GM12878 (cell line): ENCODE measurements around the gene RIPPLY3. TPM values are rescaled to one million over a fixed set of nuclear protein-coding genes. Genes with fewer than 3 reads are reported as not detected.

Source experiments
- ATAC-seq: fragments of 200-7000 bp; cut with Tn5 transposase; 3 replicates; pipeline ENCODE4 v1.9.1; 2020; ENCODE audit warnings: mild to moderate bottlenecking, moderate library complexity
- BruUV-seq: library from RNA; stranded (reverse); fragments of 400-500 nt; replicated peaks from 2 replicates; lab custom pipeline; 2021; lab: Mats Ljungman, UMichigan
- CTCF ChIA-PET: fragments of 300-600 bp; sonication (Branson Sonifier 250); formaldehyde crosslinking; extraction: SDS; loops from one replicate; lab custom pipeline; 2021; ENCODE audit warnings: inconsistent platforms; lab: Yijun Ruan, JAX
- POLR2A ChIA-PET: fragments of 350-600 bp; formaldehyde crosslinking; extraction: SDS; loops from one replicate; lab custom pipeline; 2021; ENCODE audit warnings: inconsistent platforms; lab: Charles Lee
- RAD21 ChIA-PET: fragments of 300-600 bp; sonication (Branson Sonifier 250); formaldehyde crosslinking; loops from one replicate; lab custom pipeline; 2023; ENCODE audit warnings: antibody characterized with exemption; ENCODE audit not compliant: unreplicated experiment; lab: Charles Lee
- SMC1A ChIA-PET: fragments of 300-600 bp; sonication (Branson Sonifier 250); formaldehyde crosslinking; loops from one replicate; lab custom pipeline; 2023; ENCODE audit not compliant: unreplicated experiment, uncharacterized antibody; lab: Charles Lee
- DNase-seq: peaks from one replicate; pipeline ENCODE4 v3.0.0-alpha.2; 2011; ENCODE audit warnings: low read depth, low spot score
- FAIRE-seq: peaks from 3 replicates; lab custom pipeline; 2011; peaks lifted over from hg19 to GRCh38; lab: Jason Lieb, UNC
- H2AFZ ChIP-seq: 2 replicates; pipeline ENCODE4 v1.6.0; 2011; ENCODE audit warnings: low read depth, low read length, control low read depth; ENCODE audit not compliant: control insufficient read depth
- H3K27ac ChIP-seq: 2 replicates; pipeline ENCODE4 v1.5.1; 2011; ENCODE audit warnings: control low read depth; ENCODE audit not compliant: control insufficient read depth, insufficient read depth
- H3K27me3 ChIP-seq, 2 experiments: replicated peaks in 1 of 2; 2 replicates each; pipeline versions ENCODE4 v1.6.0 to v1.6.1; 2011; ENCODE audit warnings: low read length in 1 of 2; ENCODE audit not compliant: control insufficient read depth in 2 of 2, insufficient read depth in 2 of 2
- H3K36me3 ChIP-seq, 2 experiments: 2 replicates each; pipeline ENCODE4 v1.5.1; 2011; ENCODE audit warnings: low read length in 1 of 2; ENCODE audit not compliant: control insufficient read depth in 2 of 2, insufficient read depth in 2 of 2
- H3K4me1 ChIP-seq: 2 replicates; pipeline ENCODE4 v1.6.1; 2011; ENCODE audit warnings: mild to moderate bottlenecking, low read length, moderate library complexity, mixed read lengths; ENCODE audit not compliant: control insufficient read depth, insufficient read depth
- H3K4me2 ChIP-seq: 2 replicates; pipeline ENCODE4 v1.6.0; 2011; ENCODE audit warnings: control low read depth; ENCODE audit not compliant: control insufficient read depth, insufficient read depth
- H3K4me3 ChIP-seq: fragments of 200-600 bp; sonication (generic); 2 replicates; pipeline ENCODE4 v1.5.1; 2016
- H3K79me2 ChIP-seq: 2 replicates; pipeline ENCODE4 v1.6.0; 2011; ENCODE audit warnings: low read length; ENCODE audit not compliant: control insufficient read depth, insufficient read depth
- H3K9ac ChIP-seq: 2 replicates; pipeline ENCODE4 v1.8.0; 2011; ENCODE audit warnings: low read length, control low read depth, mixed read lengths; ENCODE audit not compliant: control insufficient read depth, insufficient read depth
- H3K9me3 ChIP-seq: replicated peaks from 3 replicates; pipeline ENCODE4 v1.5.1; 2011; ENCODE audit warnings: mild to moderate bottlenecking, low read length; ENCODE audit not compliant: control insufficient read depth, insufficient read depth
- H4K20me1 ChIP-seq: 2 replicates; pipeline ENCODE4 v1.6.0; 2011; ENCODE audit not compliant: control insufficient read depth, insufficient read depth
- BHLHE40 ChIP-seq, 2 experiments: fragments of 450-650 bp in 1 of 2; IDR thresholded peaks; 2 replicates each; pipeline ENCODE4 v1.6.1; 2011 to 2017; ENCODE audit warnings: low read depth in 2 of 2, borderline replicate concordance in 1 of 2, improper control_type of control experiment in 1 of 2, low read length in 1 of 2, mild to moderate bottlenecking in 1 of 2
- CHD1 ChIP-seq: IDR thresholded peaks from 2 replicates; pipeline ENCODE4 v1.6.1; 2012; ENCODE audit warnings: low read depth, low read length, improper control_type of control experiment
- FOS ChIP-seq: IDR thresholded peaks from 3 replicates; pipeline ENCODE4 v1.6.1; 2011; ENCODE audit warnings: borderline replicate concordance; ENCODE audit not compliant: insufficient read length; ENCODE audit errors: extremely low read depth
- IKZF1 ChIP-seq: fragments of 450-650 bp; conservative IDR thresholded peaks from 2 replicates; pipeline ENCODE4 v1.6.1; 2017; ENCODE audit warnings: antibody characterized with exemption, mild to moderate bottlenecking
- NR2F1 ChIP-seq: fragments of 450-650 bp; conservative IDR thresholded peaks from 2 replicates; pipeline ENCODE4 v1.6.1; 2017; ENCODE audit warnings: mild to moderate bottlenecking
- RAD21 ChIP-seq: IDR thresholded peaks from 2 replicates; pipeline ENCODE4 v1.6.1; 2011; ENCODE audit warnings: mild to moderate bottlenecking, low read depth, low read length, moderate library complexity; ENCODE audit not compliant: insufficient read depth
- ZZZ3 ChIP-seq: IDR thresholded peaks from 2 replicates; pipeline ENCODE4 v1.6.1; 2011; ENCODE audit warnings: low read depth; ENCODE audit not compliant: control insufficient read depth, insufficient read length
- WGBS: methylation state at CpG from one replicate; pipeline ENCODE4 v1.1.6; 2016; ENCODE audit warnings: low lambda C conversion rate; ENCODE audit not compliant: insufficient replicate concordance, insufficient coverage; ENCODE audit errors: missing lambda C conversion rate; 5-methylcytosine and 5-hydroxymethylcytosine counted together
- in situ Hi-C: fragments of 300-500 bp; cut with MboI; formaldehyde crosslinking; loops from 9 replicates; pipeline ENCODE4 v1.14.3; 2018; ENCODE audit warnings: mixed read lengths
- intact Hi-C: fragments of 100-400 bp; cut with micrococcal nuclease; formaldehyde crosslinking; loops from one replicate; pipeline ENCODE4 v1.14.2; 2022; ENCODE audit not compliant: unreplicated experiment
- polyA plus RNA-seq, 11 experiments: library from polyadenylated mRNA; depleted of rRNA in 4 of 11; unstranded in 6 of 11; stranded (reverse) in 5 of 11; fragments of >200 nt; fragmentation: Nextera tagmentation in 4 of 11; fragmentation: Illumina TruSeq in 1 of 11; extraction: Ambion mirVana in 4 of 11; extraction: Trizol in 1 of 11; gene quantifications; 1 replicate in 1 of 11; 2 replicates in 10 of 11; pipeline versions ENCODE4 v1.2.1 to v1.2.3, GENCODE V29; 2011 to 2016; ENCODE audit warnings: inconsistent platforms in 2 of 11, missing spikeins in 2 of 11, low read depth in 1 of 11
- total RNA-seq, 4 experiments: library from RNA; depleted of rRNA in 3 of 4; stranded (reverse); fragments of >200 nt in 3 of 4; fragmentation: Illumina TruSeq in 1 of 4; extraction: Trizol in 1 of 4; gene quantifications; 2 replicates each; pipeline versions ENCODE4 v1.2.1 to v1.2.3, GENCODE V29; 2013 to 2021
- TF ChIP-seq, protein P1 (sequence below): IDR thresholded peaks from 2 replicates; pipeline ENCODE4 v1.6.1; 2012; ENCODE audit warnings: low read depth, low read length, improper control_type of control experiment
- TF ChIP-seq, protein P2 (sequence below): fragments of 450-650 bp; IDR thresholded peaks from 2 replicates; pipeline ENCODE4 v1.6.1; 2014; ENCODE audit warnings: mild to moderate bottlenecking
- TF ChIP-seq, protein P3 (sequence below): fragments of 450-650 bp; IDR thresholded peaks from 2 replicates; pipeline ENCODE4 v1.6.1; 2016; ENCODE audit warnings: mild to moderate bottlenecking
- TF ChIP-seq, protein P4 (sequence below): IDR thresholded peaks from 2 replicates; pipeline ENCODE4 v1.6.1; 2011; ENCODE audit warnings: low read depth, mild to moderate bottlenecking, low read length, moderate library complexity, borderline replicate concordance; ENCODE audit errors: extremely low read depth
- TF ChIP-seq, protein P5 (sequence below): fragments of 450-650 bp; IDR thresholded peaks from 2 replicates; pipeline ENCODE4 v1.6.1; 2018; ENCODE audit warnings: mild to moderate bottlenecking, low read depth, moderate library complexity; ENCODE audit not compliant: partially characterized antibody
- TF ChIP-seq, protein P6 (sequence below): fragments of 450-650 bp; IDR thresholded peaks from 2 replicates; pipeline ENCODE4 v1.6.1; 2017; ENCODE audit warnings: borderline replicate concordance

Gene RIPPLY3
- total and polyA plus RNA-seq, 10 of the 15 experiments (the other 5 are each of a cell fraction or from before 2014, with no cell fraction given), result not detected

DNA sequence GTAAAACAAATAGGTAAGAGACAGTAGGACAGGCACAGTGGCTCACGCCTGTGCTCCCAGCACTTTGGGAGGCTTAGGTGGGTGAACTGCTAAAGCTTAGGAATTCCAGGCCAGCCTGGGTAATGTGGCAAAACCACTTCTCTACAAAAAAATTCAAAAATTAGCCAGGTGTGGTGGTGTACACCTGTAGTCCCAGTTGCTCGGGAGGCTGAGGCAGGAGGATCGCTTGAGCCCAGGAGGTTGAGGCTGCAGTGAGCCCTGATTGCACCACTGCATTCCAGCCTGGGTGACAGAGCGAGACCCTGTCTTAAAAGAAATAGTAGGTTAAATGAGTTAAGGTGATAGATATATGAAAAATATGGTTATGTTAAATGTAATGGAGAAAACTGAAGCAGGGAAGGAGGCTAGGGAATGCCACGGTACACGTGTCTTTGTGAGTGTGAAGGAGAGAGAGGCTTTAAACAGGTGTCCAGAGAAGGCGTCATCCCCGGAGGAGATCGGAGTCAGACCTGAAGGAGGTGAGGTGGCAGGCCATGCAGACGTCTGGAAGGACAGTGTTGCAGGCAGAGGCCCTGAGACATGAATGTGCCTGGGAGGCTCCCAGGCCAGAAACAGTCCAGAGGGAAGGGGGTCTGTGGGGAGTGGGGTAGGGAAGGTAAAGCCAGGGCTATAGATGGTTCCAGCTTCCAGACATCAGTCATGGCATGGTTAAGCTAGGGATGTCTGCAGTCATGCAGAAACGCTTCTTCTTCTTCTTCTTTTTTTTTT lies 7.2 kb upstream of the RIPPLY3 start:
- ChIA-PET SMC1A (interaction anchor here (0.8 kb wide), 1 partner anchor 15 kb away, joined by 3 read pairs; no protein-coding TSS in a partner anchor), POLR2A (interaction anchor here (0.7 kb wide), 1 partner anchor 87 kb away, joined by 3 read pairs; no protein-coding TSS in a partner anchor), RAD21 (no interaction called here), CTCF (interaction anchor here (0.6 to 2.8 kb wide), 5 partner anchors 8 to 23 kb away, joined by 3 to 10 read pairs (median 4); no protein-coding TSS in a partner anchor)
- no peaks in the 10 kb centered on the region for H4K20me1 ChIP-seq
- no peak overlapping the region for H2AFZ ChIP-seq
- H3K27me3 ChIP-seq, result no peaks in the 10 kb centered on the region
- no TSS peak for BruUV-seq
- in situ Hi-C loops, result no loop called here
- no peak overlapping the region for H3K4me3 ChIP-seq
- H3K9ac ChIP-seq, result no peak overlapping the region
- intact Hi-C loops, result no loop called here
- H3K27ac ChIP-seq, result no peak overlapping the region
- H3K36me3 ChIP-seq, result no peaks in the 10 kb centered on the region
- no peaks in the 10 kb centered on the region for H3K4me1 ChIP-seq
- H3K79me2 ChIP-seq, result no peaks in the 10 kb centered on the region
- ATAC-seq (no peak), FAIRE-seq (no peak), DNase-seq (no peak)
- TF ChIP-seq ZZZ3 (no peak), NR2F1 (no peak), IKZF1 (no peak), RAD21 (no peak), BHLHE40 (IDR thresholded peaks at IDR 0.05; ENCODE audit: borderline replicate concordance in 1 of 2, low read depth in 2 of 2, low read length in 1 of 2) (no peak), CHD1 (no peak), FOS (no peak)
- TF ChIP-seq, protein P1, sequence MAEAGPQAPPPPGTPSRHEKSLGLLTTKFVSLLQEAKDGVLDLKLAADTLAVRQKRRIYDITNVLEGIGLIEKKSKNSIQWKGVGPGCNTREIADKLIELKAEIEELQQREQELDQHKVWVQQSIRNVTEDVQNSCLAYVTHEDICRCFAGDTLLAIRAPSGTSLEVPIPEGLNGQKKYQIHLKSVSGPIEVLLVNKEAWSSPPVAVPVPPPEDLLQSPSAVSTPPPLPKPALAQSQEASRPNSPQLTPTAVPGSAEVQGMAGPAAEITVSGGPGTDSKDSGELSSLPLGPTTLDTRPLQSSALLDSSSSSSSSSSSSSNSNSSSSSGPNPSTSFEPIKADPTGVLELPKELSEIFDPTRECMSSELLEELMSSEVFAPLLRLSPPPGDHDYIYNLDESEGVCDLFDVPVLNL, result no peak
- TF ChIP-seq, protein P2, sequence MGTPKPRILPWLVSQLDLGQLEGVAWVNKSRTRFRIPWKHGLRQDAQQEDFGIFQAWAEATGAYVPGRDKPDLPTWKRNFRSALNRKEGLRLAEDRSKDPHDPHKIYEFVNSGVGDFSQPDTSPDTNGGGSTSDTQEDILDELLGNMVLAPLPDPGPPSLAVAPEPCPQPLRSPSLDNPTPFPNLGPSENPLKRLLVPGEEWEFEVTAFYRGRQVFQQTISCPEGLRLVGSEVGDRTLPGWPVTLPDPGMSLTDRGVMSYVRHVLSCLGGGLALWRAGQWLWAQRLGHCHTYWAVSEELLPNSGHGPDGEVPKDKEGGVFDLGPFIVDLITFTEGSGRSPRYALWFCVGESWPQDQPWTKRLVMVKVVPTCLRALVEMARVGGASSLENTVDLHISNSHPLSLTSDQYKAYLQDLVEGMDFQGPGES, result no peak
- TF ChIP-seq, protein P3, sequence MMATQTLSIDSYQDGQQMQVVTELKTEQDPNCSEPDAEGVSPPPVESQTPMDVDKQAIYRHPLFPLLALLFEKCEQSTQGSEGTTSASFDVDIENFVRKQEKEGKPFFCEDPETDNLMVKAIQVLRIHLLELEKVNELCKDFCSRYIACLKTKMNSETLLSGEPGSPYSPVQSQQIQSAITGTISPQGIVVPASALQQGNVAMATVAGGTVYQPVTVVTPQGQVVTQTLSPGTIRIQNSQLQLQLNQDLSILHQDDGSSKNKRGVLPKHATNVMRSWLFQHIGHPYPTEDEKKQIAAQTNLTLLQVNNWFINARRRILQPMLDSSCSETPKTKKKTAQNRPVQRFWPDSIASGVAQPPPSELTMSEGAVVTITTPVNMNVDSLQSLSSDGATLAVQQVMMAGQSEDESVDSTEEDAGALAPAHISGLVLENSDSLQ, result no peak
- TF ChIP-seq, protein P4, sequence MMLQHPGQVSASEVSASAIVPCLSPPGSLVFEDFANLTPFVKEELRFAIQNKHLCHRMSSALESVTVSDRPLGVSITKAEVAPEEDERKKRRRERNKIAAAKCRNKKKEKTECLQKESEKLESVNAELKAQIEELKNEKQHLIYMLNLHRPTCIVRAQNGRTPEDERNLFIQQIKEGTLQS, result no peak
- TF ChIP-seq, protein P5, sequence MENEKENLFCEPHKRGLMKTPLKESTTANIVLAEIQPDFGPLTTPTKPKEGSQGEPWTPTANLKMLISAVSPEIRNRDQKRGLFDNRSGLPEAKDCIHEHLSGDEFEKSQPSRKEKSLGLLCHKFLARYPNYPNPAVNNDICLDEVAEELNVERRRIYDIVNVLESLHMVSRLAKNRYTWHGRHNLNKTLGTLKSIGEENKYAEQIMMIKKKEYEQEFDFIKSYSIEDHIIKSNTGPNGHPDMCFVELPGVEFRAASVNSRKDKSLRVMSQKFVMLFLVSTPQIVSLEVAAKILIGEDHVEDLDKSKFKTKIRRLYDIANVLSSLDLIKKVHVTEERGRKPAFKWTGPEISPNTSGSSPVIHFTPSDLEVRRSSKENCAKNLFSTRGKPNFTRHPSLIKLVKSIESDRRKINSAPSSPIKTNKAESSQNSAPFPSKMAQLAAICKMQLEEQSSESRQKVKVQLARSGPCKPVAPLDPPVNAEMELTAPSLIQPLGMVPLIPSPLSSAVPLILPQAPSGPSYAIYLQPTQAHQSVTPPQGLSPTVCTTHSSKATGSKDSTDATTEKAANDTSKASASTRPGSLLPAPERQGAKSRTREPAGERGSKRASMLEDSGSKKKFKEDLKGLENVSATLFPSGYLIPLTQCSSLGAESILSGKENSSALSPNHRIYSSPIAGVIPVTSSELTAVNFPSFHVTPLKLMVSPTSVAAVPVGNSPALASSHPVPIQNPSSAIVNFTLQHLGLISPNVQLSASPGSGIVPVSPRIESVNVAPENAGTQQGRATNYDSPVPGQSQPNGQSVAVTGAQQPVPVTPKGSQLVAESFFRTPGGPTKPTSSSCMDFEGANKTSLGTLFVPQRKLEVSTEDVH, result no peak
- TF ChIP-seq, protein P6, sequence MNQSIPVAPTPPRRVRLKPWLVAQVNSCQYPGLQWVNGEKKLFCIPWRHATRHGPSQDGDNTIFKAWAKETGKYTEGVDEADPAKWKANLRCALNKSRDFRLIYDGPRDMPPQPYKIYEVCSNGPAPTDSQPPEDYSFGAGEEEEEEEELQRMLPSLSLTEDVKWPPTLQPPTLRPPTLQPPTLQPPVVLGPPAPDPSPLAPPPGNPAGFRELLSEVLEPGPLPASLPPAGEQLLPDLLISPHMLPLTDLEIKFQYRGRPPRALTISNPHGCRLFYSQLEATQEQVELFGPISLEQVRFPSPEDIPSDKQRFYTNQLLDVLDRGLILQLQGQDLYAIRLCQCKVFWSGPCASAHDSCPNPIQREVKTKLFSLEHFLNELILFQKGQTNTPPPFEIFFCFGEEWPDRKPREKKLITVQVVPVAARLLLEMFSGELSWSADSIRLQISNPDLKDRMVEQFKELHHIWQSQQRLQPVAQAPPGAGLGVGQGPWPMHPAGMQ, result no peak
- no peak overlapping the region for H3K4me2 ChIP-seq
- H3K9me3 ChIP-seq, result no peaks in the 10 kb centered on the region
- WGBS, result 62% methylated on average over 10 of the region's 11 CpGs
